NCI-H1092 (cell line): ENCODE data around the gene GSTM5.
"Not testable (repeated sequence)": the region's sequence is repeated elsewhere in the genome, so short reads cannot be mapped to it uniquely, and the experiment has no call there.

Experiments
- DNase-seq: peaks from one replicate; lab custom pipeline; 2025; lab: John Stamatoyannopoulos, UW

Gene GSTM5

DNA sequence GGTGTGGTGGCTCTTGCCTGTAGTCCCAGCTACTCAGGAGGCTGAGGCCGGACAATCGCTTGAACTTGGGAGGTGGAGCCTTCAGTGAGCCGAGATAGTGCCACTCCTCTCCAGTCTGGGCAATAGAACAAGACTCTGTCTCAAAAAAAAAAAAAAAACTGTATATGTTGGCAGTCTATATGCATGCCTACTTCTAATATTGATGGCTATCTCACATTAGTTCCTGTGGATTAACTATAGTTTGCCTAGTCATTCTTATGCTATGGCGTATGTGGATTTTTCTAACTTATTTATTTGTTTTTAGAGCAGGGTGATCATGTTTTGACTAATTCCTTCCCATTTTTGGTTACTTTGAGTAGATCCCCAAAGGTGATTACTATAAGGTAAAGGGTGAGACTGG, 15.0 kb upstream of the GSTM5 start:
- no peak for DNase-seq

DNA sequence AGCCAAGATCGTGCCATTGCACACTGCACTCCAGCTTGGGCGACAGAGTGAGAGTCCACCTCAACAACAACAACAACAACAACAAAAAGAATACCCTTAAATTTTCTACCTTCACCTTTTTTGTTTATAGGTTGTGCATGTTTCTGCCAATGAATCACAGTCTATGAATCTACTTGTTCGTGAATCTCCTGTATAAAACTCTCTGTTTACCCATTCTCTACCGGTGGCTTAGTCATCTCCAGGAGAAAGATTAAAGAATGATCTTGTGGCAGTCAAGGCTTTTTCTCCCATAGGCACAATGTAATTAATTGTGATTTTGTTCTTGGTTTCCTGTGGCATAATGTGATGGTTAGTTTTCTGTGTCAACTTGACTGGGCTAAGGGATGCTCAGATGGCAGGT, 14.2 kb upstream of the GSTM5 start:
- DNase-seq: not testable (repeated sequence)

DNA sequence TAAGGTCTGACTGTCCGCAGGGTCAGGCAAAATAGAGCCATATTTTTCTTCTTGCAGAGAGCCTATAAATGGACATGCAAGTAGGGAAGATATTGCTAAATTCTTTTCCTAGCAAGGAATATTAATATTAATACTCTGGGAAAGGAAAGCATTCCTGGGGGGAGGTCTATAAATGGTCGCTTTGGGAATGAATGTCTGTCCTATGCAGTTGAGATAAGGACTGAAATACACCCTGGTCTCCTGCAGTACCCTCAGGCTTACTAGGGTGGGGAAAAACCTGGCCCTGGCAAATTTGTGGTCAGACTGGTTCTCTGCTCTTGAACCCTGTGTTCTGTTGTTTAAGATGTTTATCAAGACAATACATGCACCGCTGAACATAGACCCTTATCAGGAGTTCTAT, 9.1 kb upstream of the GSTM5 start:
- DNase-seq: not testable (repeated sequence)

DNA sequence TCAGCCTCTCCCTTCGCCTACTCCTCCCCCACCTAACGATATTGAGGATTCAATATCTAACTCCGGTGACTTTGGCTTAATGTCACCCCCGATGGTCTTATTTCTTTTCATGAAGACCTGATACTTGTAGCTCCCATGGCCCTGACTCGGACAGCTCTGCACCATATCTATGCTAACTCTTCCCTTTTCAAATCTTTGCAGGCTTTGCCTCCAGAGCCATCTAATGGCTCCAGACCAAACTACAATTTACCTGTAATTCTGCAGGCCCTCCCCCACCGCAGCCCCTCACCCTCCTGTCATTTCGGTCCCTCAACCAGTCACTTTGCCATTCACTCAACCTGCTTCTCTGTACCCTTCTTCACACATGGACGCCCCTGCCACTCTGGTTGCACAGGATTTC, 7.9 kb upstream of the GSTM5 start:
- DNase-seq: no peak

DNA sequence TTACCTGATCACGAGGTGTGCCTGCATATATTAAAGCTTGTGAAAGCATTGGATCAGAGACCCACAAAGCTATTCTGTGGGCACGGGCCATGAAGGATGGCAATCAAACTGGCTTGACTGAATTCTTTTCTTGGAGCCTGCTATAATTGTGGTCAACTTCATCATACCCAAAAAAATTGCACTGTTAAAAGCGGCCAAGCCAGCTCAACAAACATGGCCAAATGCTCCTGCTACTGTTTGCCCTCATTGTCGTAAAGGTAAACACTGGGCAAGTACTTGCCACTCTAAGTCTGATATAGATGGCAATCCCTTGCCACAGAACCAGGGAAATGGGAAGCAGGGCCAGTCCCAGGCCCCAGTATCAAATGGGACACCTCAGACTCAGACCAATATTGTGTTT, 6.6 kb upstream of the GSTM5 start:
- DNase-seq: no peak

DNA sequence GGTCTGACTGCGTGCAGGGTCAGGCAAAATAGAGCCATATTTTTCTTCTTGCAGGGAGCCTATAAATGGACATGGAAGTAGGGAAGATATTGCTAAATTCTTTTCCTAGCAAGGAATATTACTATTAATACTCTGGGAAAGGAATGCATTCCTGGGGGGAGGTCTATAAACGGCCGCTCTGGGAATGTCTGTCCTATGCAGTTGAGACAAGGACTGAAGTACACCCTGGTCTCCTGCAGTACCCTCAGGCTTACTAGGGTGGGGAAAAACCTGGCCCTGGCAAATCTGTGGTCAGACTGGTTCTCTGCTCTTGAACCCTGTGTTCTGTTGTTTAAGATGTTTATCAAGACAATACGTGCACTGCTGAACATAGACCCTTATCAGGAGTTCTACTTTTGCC, 3.1 kb upstream of the GSTM5 start:
- DNase-seq: not testable (repeated sequence)

DNA sequence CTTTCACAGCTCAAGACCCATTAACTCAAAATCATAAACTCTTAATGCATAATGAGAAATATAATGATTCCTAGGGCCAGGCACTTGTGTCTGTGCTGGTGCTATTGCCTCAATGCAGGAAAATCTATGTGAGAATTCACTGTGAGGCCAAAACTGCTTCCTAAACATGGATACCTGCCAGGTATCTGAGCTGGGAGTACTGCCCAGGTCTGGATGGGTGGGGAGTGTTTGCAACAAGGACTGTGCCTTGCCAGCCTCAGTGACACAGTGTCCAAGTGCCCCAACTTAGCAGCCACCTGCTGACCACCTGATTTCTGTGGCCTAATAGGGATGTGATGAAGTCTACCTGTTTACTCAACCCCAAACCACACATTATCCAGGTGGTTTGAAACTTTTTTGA, 2.2 kb upstream of the GSTM5 start:
- not testable (repeated sequence) for DNase-seq

DNA sequence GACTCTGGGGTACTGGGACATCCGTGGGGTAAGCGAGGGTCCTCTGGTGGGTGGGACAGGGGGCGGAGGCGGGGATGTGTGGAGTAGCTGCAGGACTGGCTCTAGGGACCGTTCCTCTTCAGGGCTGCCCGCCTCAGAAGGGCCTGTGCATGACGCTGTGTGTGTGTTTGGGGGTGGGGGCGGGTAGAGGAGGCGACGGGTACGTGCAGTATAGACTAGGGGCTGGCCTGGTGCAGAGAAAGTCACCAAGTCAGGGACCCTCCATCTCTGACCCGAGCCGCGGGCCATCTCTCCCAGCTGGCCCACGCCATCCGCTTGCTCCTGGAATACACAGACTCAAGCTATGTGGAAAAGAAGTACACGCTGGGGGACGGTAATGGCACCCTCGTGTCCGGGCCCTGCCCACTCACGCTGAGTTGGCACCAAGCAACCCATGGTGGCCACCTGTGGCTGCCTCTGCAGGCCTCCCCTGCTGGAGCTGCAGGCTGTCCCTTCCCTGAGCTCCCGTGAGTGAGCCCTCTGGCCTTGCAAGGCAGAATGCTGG, 342 bp downstream of the GSTM5 start:
- no peak for DNase-seq

DNA sequence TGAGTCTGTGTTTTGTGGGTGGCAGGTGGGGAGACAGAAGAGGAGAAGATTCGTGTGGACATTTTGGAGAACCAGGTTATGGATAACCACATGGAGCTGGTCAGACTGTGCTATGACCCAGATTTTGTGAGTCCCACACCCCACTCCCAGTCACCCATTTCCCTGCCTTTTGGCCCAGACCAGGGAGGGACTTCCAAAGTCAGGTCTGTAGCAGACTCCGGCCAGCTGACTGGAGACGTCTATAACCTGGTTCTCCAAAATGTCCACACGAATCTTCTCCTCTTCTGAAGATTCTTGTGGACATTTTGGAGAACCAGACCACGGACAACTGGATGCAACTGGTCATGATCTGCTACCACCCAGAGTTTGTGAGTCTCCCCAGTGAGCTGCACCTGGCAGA, 1.6 kb downstream of the GSTM5 start:
- no peak for DNase-seq

DNA sequence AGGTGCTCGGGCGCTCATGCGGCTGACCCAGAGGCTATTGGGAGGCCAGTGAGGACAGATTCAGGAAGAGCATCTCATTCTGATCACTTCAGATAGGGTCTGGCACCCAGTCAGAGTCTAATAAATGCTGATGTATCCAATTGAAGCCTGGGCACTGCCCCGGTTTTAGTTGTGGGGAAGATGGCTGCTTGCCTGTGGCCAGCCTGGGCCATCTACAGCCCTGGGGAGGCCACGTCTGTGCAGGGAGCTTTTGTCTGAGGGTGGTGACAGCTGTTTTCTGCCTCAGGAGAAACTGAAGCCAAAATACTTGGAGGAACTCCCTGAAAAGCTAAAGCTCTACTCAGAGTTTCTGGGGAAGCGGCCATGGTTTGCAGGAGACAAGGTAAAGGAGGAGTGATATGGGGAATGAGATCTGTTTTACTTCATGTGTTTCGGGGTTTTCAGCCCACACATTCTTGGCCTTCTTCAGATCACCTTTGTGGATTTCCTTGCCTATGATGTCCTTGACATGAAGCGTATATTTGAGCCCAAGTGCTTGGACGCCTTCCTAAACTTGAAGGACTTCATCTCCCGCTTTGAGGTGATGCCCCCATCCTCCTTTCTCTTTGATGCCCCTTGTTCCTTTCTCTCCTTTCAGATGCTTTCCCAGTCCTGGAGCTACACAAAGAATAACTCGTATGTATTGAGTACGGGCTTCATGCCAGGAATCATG, 2.8 kb downstream of the GSTM5 start:
- DNase-seq: no peak

DNA sequence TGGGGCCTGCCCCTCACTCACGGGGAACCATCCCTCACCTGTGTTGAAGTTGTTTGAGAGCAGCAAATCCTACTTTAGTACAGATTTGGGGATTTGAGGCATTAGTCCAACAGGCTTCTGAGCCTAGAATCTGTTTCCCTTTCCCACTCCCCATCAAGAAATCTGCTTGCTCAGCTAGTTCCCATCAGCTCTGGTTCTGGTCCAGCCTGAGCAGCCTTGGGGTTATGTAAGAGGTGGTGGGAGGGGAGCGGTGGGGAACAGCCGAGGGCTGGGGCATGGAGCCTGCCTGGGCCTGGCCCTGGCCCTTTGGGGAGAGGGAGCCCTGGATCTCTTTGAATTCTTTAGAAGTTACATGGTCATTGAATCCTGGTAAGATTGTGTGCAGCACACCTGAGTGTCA, 4.1 kb downstream of the GSTM5 start:
- no peak for DNase-seq

DNA sequence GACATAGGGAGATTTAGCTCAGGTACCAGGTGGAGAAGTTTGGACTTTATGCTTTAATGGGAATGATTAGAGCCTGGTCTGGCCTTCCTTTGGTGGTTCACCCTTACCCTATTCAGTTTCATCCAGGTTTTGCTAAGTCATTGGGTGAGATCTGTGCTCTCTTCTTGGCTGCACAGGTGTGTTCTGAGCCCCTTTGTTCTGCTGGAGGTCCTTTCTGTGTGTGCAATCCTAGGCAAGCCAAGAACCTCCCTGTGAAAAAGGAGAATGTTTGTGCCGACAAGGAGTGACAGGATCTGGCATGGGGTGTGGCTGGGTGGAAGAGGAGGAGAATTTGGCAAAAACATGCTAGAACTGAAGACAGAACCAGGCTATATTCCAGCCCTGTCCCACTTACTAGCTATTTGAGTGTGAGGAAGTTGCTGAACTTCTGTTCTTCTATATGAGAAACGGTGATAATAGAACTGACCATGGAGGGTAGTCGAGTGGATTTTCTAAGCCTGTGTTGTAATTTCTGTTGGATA, 4.6 kb downstream of the GSTM5 start:
- DNase-seq: no peak

DNA sequence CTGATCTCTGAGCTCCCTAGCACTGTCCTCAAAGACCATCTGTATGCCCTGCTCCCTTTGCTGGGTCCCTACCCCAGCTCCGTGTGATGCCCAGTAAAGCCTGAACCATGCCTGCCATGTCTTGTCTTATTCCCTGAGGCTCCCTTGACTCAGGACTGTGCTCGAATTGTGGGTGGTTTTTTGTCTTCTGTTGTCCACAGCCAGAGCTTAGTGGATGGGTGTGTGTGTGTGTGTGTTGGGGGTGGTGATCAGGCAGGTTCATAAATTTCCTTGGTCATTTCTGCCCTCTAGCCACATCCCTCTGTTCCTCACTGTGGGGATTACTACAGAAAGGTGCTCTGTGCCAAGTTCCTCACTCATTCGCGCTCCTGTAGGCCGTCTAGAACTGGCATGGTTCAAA, 5.7 kb downstream of the GSTM5 start:
- no peak for DNase-seq

DNA sequence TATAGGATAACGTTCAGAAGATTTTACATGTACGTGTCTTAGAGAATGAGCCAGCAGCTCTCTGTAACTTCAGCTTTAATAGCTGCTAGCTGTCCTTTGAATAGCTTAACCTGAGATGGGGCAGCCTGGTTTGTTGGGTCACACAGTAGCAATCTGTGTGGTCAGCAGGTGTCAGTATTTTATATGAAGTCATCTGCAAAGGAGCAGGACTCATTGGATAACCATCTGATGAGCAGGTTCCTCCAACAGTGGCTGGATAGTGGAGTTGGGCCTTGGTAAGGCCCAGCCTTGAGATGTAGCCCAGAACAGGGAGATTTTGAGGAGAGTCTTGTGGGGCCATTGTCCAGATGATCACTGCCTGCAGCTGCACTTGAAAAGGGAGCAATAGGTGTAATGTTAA, 6.4 kb downstream of the GSTM5 start:
- DNase-seq: no peak

DNA sequence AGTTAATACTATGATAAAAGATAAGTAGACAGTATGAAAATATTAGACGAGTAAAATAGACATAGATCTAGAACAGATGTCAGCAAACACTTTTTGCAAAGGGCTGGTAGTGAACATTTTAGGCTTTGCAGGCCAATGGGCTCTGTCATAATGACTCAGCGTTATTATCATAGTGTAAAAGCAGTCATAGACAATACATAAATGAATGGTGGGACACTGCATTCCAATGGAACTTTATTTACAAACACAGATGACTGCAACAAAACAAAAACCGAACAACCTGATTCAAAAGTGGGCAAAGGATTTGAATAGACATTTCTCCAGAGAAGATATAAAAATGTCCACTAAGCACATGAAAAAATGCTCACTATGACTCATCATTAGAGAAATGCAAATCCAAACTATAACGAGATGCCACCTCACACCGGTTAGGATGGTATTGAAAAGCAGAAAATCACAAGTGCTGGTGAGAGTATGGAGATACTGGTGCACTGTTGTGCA, 7.3 kb downstream of the GSTM5 start:
- no peak for DNase-seq

DNA sequence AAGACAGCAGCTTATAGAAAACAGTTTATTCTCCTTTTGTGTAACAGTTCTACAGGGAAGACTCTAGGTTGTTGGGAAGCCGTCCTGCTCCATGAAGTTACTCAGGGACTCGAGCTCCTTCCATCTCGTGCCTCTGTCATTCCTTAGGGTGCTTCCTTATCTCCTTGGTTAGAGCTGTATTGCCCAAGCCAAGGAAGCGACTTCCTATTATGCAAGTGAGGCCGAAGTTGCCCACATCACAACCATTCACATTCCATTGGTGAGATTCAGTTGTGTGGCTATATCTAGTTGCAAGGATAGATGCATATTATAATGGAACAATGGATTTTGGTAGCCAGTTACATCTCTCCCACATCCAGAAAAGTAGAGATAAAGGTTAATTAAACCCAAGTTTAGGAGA, 9.0 kb downstream of the GSTM5 start:
- DNase-seq: no peak

DNA sequence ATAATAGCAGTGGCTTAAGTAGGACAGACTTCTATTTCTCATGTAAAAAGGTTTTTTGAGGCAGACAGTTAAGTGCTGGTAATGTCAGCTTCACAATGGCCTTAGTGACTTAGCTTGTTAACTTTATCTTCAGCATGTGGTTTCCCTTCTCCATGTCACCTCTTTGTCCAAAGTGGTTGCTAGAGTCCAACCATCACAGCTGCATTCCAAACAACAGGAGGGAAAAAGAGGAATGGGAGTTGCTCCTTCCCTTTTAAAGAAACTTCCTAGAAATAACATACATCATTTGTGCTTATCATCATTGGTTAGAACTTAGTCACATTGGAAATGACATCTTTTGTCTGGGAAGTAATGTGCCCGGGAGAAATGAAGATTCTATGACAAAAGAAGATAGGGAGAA, 9.9 kb downstream of the GSTM5 start:
- no peak for DNase-seq

DNA sequence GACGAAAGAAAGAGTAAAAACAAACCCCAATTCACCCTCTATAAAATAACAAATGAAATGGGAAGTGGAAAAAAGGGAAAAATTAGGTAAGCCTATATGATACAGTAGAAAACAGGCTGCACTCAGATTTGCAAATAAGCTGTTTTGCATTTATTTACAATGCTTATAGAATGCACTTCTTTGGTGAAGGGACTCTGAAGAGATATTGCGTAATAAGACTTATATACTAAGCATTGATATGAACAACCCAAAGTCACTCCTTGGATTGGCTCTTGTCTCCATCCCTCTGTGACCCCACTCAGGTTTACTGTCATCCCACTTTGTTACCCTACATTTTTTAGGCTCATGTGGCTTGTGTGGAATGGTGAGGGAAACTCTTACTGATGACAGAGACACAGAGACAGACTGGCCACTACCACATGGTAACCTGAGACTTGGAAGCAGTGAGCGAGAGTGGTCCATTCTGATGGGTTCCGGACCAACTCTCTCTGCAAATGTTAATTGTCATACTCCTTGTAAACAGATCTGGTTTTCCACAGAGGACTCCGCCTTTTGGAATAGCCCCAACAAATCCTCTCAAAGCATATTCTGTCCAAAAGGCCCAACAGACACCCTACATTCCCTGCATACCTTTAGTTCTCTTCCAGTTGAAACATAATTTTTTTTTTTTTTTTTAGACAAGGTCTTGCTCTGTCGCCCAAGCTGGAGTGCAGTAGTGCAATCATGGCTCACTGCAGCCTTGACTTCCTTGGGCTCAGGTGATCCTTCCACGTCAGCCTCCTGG, 11.0 kb downstream of the GSTM5 start:
- DNase-seq: no peak

DNA sequence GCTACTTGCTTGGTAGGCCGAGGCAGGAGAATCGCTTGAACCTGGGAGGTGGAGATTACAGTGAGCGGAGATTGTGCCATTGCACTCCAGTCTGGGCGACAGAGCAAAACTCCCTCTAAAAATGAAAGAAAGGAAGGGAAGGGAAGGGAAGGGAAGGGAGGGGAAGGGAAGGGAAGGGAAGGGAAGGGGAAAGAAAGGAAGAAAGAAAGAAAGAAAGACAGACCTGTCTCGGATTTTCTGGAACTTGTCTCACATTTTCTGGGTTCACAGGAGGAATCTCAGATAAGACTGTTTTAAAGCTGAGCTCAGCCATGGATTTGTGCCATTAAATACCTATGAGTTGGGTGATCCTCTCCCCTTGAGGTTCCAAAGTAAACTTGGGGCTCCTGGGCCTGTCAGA, 12.9 kb downstream of the GSTM5 start:
- DNase-seq: no peak

DNA sequence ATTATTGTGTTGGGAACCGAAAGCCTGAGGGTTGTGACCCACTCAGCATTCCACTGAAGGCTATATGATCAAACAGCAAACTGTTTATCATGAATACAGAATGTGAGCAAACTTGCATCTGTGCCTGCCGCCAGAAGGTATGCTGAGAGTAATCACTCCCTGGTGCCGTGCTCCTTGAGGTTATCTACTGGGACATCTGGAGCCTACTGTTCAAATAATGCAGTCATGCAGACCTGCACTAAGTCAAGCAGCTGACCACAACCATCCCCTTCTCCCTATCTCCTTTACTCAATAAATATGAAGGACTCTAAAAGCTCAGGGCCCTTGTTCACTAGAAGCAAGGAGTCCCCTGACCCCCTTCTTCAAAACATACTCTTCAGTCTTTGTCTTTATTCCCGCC, 13.5 kb downstream of the GSTM5 start:
- no peak for DNase-seq

DNA sequence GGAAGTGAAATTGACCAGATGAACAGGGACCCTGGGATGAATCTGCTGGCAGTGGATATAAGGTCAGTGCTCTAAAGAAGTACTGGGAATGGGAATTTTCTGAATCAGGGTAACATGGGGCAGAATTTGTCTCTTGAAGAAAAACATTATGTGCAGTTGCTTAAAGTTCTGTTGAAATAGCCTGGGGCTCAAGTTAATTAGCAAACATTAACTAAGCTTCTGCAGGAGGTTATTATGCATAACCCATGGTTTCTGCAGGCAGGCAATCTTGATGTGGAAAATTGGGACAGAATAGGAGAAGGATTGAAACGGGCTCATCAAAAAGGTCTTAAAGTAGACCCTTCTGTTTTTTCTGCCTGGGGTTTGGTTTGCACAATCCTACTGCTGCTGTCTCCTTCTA, 14.0 kb downstream of the GSTM5 start:
- no peak for DNase-seq

DNA sequence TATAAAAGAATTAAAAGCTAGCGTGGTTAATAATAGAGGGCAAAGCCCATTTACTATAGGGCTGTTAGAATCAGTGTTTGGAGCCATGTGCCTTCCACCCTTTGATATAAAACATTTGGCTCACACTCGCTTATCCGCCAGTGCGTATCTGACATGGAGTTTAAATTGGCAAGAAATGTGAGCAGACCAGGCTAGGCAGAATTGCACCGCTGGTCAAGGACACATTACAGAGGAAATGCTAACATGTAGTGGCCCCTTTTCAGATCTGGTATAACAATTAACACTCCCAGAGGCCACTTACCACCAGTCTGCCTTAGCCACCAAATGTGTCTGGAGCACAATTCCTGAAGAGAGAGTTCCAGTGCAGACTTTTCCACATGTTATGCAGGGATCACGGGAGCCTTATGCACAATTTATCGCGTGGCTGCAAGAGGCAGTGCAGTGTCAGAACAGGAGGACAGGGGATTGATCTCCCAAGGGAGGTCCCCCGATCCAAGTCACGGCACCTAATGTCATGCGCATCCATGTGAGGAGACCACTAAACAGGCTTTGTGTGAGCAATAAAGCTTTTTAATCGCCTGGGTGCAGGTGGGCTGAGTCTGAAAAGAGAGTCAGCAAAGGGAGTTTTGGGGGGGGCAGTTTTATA, 14.8 kb downstream of the GSTM5 start:
- no peak for DNase-seq

DNA sequence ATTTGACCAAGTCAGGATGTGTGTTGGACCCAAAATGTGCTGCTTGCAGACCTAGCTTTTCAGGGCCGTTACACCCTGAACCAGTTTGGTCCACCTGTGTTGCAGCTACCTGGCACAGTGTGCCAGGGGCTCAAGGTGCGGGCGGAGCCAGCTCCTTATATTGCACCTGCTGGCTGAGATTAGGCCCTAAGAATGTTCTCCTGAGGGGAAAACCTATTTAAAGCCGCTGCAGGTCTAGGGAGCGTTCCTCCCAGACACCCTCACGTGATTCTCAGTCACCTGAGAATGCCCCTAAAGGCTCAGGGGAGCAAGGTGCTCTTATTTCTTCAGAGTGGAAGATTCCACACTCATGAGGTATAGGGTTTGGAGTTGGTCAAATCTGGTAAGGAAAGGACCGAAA, 16.8 kb downstream of the GSTM5 start:
- no peak for DNase-seq
